GM12874 (cell line): Measurements from ENCODE around the gene SCN8A.

ENCODE experiments used
- TF ChIP-seq, protein P1 (sequence below): IDR thresholded peaks from 2 replicates; pipeline ENCODE4 v1.5.1; 2011; ENCODE audit warnings: low read depth, mild to moderate bottlenecking, control low read depth, low read length, moderate library complexity; ENCODE audit not compliant: insufficient read depth

The SCN8A gene

DNA sequence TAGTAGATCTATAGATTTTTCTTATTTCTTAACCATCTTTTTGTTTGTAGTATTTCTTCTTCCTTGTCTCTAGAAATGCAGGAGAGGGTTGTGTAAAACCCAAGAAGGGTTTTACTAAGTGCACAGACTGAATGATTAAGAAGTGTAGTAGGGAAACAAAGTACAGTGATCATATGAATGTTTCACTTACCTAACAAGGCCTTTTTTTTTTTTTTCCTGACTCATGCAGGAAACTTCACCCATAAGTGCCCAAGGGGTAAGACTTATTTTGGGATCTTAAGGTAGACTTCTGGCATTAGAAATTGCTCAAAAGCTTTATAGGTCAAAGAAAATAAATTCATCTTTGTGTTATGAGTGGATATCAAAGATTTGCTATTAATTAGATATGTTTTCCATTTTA is 10.2 kb downstream of the SCN8A start:
- TF ChIP-seq, protein P1, sequence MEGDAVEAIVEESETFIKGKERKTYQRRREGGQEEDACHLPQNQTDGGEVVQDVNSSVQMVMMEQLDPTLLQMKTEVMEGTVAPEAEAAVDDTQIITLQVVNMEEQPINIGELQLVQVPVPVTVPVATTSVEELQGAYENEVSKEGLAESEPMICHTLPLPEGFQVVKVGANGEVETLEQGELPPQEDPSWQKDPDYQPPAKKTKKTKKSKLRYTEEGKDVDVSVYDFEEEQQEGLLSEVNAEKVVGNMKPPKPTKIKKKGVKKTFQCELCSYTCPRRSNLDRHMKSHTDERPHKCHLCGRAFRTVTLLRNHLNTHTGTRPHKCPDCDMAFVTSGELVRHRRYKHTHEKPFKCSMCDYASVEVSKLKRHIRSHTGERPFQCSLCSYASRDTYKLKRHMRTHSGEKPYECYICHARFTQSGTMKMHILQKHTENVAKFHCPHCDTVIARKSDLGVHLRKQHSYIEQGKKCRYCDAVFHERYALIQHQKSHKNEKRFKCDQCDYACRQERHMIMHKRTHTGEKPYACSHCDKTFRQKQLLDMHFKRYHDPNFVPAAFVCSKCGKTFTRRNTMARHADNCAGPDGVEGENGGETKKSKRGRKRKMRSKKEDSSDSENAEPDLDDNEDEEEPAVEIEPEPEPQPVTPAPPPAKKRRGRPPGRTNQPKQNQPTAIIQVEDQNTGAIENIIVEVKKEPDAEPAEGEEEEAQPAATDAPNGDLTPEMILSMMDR = no peak

DNA sequence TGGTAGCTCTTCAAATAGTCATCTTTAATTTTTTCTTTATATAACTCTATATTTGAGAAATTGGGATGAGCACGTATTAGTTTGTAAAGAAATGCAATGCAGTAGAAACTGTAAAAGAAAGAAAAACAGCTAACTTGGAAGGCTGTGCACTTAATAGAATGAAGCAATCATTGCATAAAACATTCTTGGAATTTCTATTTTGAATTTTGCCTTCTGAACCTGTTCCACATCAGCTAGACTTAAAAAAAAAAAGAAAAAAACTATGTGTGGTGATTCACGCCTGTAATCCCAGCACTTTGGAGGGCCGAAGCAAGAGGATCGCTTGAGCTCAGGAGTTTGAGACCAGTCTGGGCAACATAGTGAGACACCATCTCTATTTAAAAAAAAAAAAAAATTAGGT is 29.4 kb downstream of the SCN8A start:
- TF ChIP-seq, protein P1 = no peak

DNA sequence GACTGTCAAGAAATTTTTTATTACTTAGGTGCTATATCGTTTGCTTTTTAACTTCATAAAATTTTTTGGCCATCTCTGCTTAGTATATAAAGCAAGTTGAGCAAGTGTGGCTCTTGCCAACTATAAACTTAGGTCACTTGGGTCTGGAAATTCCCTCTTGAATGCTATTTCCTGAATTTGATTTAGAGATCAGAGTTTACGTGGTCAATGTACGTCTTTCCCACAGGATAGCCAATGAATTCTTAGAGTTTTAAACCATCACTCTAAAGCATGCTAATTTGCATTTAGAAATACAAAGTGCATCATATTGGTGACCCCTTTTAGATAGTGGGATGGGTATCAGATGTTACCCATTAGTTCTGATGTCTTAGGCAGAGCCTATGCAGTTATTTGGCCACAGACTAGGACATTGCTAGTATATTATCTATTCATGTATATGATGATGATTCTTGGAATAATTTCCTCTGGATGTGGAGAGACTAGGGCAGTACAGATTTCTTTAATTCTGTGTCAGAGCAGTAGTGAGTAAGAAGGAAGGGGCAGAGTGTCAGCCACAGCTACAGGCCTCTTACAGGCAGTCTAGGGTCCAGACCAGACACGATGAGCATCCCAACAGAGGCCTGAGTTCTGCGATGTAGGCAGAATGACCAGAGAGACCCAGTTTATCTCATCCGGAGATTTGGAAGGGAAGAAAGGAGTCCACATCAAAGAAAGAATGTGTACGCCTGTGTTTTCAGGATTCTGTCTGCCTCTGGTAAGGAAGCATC is 30.3 kb downstream of the SCN8A start:
- TF ChIP-seq, protein P1 = no peak

DNA sequence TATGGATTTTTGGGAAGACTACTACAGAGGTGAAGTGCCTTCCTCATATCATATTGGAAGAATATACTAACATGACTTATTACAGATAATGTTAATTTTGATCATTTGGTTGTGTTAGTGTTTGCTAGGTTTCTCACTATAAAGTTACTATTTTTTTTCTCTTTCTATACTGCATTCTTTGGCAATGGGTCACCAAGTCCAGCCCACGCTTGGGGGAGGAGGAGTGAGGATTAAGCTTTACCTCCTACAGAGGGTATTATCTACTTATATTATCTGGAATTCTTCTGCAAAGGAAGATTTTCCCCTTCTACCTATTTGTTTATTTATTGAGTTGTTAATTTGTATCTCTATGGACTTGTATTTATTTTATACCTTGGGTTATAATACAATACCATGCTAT is 31.5 kb downstream of the SCN8A start:
- TF ChIP-seq, protein P1 = no peak

DNA sequence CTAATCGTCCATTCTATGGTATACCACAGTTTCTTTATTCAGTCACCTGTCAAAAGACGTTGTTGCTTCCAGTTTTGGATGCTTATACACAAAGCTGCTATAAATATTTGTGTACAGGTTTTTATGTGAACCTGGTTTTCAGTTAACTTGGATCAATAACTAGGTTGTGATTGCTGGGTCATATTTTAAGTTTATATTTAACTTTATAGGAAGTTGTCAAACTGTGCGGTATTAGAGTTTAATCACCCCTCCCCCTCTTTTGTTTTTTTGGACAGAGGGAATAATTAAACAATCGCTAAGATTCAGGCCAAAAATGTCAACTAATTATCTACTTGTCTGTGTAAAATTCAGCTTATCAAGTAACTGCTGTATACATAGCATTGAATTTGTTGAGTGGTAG is 34.3 kb downstream of the SCN8A start:
- TF ChIP-seq, protein P1 = no peak

DNA sequence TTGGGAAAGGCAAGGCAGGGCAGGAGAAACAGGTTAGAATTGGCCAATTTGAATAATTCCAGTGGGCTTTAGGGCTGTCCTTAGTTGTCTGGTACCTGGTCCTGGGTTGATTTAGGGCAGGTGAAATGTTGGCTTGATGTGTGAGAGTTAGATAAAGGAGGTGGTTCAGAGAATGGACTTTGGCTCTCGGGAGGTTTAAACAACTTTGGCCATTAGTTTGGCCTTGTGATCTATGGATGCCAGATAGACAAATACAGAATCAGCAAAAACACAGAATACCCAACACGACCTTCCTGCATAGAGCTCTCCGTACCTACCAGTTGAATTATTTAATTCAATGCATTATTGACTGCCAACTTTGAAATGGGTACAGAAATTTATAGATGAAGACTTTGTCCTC is 35.1 kb downstream of the SCN8A start:
- TF ChIP-seq, protein P1 = no peak

DNA sequence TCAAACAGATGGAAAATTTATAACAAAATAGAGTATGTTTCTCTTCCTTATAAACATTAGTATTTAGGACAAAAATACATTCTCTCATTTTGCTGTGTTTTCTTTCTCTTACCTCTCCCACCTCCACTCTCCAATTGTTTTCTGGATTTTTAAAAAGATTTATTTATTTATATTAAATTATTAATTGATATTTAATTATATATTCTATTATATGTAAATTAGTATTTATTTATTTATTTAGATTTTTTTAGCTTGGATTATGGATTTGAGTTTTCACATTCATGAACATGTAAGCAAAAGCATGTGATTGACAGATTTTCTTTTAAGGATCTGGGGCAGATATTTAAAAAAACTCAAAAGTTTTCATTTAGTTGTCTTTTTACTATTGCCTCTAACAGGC is 35.6 kb downstream of the SCN8A start:
- TF ChIP-seq, protein P1 = no peak
